ENCODE data around the gene RASA4B.
"Not testable (repeated sequence)": the region's sequence is repeated elsewhere in the genome, so short reads cannot be mapped to it uniquely, and the experiment has no call there.

RASA4B gene

DNA sequence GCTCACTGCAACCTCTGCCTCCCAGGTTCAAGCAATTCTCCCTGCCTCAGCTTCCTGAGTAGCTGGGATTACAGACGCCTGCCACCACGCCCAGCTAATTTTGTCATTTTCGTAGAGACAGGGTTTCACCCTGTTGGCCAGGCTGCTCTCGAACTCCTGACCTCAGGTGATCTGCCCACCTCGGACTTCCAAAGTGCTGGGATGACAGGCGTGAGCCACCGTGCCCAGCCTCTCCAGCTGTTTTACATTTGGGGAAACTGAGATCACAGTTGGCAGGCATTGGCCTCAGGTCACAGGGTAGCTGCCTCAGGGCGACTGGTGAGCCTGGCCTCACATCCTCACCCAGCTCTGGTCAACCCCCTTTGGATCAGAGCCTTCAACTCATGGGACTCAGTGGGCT is 7.0 kb downstream of the RASA4B start:
- not testable (repeated sequence) for DNase-seq

DNA sequence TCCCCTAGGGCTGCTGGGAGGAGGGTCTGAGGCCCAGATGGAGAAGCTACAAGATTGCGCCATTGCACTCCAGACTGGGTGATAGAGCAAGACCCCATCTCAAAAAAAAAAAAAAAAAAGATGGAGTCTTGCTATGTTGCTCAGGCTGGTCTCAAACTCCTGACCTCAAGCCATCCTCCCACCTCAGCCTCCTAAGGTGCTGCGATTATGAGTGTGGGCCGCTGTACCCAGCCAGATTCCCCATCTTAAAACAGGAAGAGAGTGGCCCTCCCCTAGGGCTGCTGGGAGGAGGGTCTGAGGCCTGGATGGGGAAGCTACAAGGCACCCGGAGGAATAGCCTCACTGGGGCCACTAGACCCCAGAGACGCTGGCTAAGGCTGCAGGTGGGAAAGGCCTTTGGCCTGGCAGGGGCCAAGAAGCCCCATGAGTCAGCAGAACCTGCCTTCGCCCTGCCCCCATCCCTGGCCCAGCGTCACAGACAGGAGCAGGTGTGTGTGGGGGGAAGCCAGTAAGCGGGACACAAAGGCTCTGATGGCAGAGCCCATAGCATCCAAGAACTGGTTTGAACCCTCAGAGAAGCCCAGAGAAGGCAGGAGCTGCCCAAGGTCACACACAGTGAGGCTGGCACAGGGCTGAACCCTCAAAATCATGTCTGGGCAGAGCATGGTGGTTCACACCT is 10.0 kb downstream of the RASA4B start:
- DNase-seq, result not testable (repeated sequence)

DNA sequence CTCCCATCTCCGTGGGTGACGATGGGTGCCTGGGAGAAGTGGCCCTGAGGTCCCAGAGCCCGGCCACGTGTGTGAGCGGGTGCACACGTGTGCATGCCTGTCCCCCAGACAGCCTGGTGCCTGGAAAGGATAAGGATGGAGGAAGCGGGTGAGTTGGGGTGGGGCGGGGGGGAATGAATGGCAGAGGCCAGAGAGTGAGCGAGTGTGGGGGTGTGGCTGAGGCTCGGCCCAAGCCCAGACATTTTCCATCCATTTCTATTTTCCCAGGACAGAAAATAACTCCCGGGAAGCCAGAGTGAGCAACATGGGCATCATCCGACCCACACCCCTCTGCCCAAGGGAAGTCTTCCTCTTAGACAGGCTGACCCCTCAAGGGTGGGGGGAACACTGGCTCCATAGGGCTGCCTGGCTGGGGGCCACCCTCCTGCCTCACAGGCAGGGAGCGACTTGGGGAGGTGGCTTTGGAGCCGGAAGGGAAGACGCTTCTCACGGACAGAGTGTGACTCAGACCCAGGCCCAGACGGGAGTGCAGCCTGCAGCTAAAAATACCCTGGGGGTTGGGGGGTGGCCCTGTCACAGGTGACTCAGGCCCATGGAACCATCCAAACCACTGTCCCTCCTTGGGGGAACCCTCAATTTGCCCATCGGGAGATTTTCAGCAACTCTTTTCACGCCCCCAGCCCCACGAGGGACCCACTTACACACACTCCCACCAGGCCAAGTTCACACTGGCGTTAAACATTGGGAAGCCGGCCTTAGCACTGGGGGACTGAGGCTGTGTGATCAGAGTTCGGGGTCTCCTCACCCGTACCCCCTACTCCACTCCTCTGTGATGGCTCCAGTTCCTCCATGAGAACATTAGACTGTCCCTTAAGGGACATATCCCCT is 12.0 kb downstream of the RASA4B start:
- not testable (repeated sequence) for DNase-seq

DNA sequence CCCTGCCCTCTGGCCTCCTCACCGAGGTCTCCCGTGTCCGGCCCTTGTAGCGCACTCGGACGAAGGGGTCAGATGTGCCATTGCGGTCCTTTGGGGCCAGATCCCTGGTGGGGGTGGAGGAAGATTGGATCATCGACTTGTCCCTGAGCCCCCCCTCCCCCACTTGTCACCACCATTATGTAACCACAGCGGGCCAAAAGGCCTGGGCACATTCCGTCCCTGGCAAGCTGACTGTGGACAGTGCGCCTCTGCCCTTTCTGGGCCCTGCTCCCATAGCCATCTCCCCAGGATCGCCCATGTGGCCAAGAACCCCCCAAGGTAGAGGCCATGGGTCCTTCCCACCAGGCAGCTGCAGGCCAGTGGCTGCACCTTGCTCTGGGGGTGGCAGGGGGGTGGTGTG is 14.4 kb downstream of the RASA4B start:
- DNase-seq, result not testable (repeated sequence)

DNA sequence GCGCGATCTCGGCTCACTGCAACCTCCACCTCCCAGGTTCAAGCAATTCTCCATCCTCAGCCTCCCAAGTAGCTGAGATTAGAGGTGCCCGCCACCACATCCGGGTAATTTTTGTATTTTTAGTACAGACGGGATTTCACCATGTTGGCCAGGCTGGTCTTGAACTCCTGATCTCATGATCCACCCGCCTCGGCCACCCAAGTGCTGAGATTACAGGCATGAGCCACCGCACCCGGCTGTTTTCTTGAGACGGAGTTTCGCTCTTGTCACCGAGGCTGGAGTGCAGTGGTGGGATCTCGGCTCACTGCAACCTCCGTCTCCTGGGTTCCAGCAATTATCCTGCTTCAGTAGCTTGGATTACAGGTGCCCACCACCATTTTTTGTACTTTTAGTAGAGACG is 19.3 kb downstream of the RASA4B start:
- DNase-seq, result not testable (repeated sequence)

DNA sequence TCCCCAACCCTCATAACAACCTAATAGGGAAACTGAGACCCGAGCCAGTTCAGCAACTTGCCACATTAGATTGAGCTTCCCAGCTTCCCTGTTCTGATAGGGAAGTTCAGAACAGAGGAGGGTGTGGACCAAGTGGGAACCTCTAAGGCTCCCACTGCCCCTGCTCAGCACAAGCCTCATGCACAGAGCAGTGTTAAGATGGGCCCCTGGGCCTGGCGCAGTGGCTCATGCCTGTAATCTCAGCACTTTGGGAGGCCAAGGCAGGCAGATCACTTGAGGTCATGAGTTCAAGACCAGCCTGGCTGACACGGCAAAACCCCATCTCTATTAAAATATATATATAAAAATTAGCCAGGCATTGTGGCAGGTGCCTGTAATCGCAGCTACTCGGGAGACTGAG is 20.3 kb downstream of the RASA4B start:
- not testable (repeated sequence) for DNase-seq

DNA sequence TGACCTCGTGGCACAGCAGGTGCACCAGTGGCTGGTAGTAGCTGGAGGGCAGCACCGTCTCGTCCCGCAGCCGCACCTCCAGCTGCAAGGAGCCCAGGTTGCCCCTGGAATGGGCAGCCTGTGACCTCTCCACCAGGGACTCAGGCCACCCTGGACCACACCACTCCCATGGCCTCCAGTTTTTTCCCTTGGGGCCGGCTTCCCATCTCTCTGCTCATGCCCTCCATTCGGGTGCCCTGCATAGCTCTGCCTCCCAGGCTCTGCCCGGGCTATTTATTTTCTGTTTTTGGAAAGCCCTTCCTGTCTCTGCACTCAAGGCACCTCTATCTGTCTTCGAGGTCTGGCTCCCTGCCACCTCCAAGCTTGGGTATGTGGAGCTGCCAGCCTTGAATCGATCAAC is 20.7 kb downstream of the RASA4B start:
- not testable (repeated sequence) for DNase-seq

DNA sequence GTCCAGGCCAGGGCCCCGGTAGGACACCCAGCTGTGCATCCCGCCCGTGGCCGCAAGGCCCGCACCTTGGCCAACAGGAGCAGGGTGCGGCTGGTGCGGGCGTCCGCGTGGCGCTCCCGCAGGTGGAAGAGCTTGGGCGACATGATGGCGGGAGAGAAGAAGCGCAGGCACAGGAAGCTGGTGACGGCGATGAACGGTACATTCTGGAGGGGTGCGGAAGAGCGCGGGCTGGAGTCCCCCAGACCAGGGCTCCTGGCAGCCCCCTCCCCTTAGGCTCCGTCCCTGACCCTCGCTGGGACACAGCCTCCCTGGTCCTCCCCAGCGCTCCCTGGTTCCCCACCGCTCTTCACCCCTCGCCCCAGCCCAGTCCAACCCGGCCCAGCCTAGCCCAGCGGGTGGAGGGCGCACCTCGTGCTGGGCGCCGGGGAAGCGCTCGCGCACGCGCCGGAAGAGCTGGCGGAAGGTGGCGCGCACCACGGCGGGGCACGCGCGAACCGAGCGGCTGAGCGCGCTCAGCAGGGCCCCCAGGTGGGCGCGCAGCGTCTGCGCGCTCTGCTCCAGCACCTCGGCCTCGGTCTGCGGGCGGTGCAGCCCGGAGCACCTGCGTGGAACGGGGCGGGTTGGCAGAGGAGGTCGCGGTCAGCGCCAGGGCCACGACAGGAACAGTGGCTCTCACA is 23.0 kb downstream of the RASA4B start:
- not testable (repeated sequence) for DNase-seq

DNA sequence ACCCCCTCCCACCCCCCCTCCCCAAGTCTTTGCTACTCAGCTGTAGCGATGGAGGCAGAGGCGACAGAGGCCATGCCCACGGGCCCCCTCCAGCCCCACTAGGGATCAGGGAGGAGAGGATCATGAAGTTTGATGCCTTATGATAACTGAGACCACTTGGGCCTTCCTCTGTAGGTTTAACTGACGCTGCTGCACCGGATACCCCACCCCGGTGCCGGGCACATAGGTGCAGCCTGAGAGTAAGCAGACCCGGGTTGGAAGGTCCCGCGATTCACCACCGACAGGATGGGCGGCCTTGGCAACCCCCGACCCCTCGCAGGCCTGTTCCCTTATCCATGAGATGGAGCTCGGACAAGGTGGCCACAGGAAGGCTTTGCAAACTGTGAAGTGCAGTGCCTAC is 23.6 kb downstream of the RASA4B start:
- DNase-seq, result not testable (repeated sequence)

DNA sequence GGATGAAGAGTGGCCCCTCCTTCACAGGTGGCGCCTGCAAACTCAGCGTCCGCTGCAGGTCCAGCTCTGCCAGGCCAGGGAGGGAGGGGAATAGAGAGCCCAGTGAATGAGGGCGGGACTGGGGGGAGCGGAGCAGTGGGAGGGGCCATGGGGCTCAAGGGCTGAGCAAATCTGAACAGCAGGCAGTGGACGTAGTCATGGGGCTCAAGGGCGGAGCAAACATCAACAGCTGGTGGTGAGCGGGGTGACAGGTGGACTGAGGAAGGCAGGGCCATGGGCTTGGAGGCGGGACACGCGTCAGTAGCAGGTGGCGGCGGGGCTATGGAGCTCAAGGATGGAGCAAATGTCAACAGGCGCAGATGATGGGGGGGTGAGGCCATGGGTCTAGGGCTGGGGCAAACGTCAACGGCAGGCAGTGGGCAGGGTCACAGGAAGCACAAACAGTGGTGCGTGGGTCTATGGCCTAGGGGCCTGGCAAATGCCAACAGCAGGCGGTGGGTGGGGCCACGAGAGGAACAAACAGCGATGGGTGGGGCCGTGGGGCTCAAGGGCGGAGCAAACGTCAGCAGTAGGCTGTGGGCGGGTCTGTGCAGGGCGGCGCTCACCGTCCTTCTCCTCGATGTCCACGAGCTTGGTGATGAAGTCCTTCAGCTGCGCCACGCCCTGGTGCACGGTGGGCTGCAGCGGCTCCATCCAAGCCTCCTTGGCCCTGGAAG is 24.2 kb downstream of the RASA4B start:
- not testable (repeated sequence) for DNase-seq

DNA sequence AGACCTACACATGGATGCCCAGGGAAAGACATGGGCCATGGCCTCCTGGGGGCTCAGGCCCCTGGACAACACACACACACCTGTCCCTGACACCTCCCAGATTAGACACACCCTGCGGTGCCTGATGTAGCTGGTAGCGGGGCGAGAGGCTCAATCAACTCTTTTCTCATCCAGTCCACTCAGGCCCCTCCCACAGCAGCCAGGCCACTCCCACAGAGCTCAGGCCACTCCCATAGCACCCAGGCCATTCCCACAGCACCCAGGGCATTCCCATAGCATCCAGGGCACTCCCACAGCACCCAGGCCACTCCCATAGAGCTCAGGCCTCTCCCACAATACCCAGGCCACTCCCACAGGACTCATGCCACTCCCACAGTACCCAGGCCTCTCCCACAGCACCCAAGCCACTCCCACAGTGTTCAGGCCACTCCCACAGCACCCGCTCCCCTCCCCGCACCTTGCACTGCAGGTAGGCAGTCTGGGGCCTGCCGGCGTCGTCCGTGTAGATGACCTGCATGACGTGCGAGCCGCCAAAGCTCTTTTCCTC is 27.0 kb downstream of the RASA4B start:
- DNase-seq, result not testable (repeated sequence)

DNA sequence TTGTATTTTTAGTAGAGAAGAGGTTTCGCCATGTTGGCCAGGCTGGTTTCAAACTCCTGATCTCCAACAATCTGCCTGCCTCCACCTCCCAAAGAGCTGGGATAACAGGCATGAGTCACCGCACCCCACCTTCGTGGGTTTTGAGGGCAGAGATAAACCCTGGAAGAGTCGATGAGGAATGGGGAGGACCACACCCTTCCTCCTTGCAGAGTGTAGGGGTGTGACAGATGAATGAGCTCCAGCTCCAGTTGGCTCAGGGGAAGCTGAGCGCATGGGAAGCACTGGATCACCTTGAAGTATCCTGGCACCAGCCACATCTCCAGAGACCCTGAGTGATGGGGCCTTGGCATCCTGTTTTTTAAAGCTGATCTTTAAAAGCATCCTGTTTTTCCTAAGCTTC is 33.3 kb downstream of the RASA4B start:
- DNase-seq, result not testable (repeated sequence)

DNA sequence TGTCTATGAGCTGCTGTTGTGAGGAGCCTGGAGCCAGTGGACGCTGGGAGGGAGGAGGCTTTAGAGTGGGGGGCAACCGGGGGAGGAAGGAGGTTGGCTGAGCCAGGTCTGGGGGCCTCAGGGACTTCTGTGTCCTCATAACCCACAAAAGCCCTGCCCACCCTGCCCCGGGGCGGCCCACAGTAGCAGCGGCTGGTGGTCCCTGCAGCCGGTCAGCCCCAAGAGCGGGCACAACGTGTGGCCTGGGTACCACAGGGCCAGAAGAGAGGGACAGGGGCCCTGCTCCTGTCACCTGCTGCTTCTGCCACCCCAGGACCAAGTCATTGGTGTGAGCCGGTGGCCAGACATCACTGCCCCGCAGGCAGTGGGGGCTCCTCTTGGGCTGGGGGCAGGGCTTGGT is 35.6 kb downstream of the RASA4B start:
- not testable (repeated sequence) for DNase-seq

DNA sequence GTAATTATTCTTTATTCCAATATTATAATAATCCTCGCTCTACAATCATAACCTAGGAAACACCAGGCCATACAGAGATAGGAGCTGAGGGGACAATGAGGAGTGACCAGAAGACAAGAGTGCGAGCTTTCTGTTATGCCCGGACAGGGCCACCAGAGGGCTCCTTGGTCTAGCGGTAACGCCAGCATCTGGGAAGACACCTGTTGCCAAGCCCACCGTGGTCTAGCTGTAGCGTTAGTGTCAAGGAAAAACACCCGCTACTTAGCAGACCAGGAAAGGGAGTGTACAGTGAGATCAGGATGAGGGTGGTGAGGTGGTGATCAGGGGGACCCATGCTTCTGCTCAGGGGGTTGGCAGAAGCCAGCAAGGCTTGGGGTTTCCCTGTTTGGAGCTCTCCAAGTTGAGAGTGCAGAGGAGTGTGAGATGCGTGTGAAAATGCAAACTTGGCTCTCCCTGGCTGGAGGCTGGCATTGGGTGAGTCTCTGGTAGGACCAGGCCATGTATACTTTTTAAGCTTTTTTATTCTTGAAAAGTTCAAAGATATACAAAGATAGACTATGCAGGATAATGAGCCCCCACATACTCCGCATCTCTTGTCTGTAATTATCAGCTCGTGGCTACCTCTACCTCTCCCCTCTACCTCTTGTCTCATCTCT is 37.5 kb downstream of the RASA4B start:
- not testable (repeated sequence) for DNase-seq

DNA sequence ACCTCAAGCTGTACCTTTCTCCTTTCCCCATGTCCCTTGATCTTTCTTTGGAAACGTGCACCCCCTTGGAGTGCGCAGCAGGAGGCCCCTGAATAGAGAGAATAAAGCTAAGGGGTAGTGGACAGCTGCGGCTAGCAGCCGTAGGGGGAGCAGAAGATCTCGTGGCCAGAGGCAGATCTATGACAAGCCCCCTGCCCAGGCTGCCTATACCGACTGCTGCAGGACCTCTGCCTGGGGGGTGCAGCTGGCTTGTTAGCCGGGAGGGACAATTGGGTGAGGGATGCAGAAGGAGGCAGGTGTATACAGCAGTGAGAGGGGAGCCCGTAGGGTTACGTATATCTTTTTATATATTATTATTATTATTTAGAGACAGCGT is 38.4 kb downstream of the RASA4B start:
- DNase-seq, result not testable (repeated sequence)

DNA sequence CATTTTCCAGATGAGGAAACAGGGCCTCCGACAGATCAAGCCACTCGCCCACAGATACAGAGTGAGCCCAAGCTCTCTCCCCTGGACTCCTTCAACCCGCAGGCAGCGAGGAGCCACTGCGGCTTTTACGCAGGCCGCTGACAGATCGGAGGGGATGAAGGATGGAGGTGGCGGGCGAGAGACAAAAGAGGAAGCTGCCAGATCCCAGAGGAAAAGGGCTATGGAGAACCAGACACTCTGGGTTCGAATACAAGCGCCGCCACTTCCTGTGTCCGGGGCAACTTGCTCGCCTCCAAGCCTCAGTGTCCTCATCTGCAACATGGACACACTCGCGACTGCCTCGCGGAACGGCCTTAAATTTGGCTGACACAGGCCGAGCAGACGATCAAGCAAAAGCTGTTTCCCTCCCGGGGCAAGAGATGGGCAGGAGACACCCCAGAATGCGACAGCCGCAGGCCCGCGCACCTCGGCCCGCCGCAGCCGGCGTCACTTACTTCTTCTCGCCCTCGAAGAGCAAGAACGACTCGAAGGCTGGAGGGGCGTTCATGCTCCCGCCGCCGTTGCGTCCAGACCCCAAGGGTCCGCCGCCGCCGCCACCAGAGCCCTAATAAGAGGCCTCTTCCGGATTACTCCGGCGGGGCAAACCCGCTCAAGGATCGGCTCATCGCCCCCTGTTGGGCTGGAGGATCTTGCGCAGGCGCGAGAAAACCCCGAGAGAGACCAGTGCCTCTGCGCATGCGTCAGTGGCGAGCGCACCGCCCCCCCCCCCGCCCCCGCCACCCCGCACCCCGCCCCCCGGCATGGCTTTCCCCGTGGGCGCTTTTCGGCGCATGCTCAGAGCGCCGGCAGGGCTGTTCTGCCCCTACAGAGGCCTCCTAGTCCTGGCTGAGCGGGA is 39.0 kb downstream of the RASA4B start, which contains the start of gene POLR2J:
Gene POLR2J, minus strand, starts transcription at position 609 of the 895 bp plus-strand sequence. Its CDS starts 62 bp downstream, at position 547.
- DNase-seq, result not testable (repeated sequence)

DNA sequence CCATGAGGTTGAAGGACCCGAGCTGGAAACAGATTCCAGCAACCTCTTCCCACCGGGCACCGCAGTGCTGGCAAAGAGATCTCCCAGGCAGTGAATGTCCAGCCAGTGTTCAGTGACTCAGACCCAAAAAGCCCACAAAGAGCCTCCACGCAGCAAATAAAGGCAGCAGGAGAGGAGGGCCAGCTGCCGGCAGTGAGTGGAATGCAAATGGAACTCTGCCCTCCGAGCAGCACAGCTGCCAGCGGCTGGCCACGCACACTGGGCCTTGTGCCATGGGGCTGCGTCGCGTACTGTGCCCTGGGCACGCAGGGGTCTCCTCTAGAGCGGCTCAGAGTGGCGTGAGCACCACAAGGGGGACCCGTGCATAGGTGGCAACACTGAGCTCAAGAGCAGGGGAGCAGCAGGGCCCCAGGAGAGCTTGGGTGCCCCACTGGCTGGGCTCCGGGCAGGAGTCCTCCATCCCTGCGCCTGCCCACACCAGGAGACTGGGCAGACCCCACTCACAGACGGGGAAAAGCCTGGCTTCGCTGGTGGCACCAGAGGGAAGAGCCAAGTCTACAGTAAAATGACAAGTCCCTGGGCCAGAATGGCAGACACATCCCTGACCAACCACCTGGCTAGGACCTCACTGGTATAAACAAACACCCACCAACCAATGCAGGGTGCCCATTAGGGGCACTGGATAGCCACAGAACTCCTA is 42.7 kb downstream of the RASA4B start:
- not testable (repeated sequence) for DNase-seq

DNA sequence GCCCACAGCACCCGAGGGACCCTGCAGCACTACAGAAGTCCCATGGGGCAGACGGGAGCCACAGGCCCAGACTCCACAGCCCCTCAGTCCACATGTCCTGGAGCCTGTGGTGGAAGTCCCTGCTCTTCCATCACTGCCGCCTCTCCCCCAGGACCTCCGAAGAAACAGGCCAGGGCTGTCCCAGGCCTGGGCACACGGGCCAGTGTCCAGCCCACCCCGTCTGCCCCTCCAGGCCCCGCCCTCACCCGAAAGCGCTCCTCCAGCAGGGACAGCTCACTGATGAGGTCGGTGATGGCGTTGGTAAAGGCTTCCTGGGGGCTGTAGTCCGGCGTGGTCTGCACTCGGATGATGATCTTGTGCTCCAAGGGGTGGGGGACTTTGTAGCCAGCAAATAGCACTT is 43.5 kb downstream of the RASA4B start:
- DNase-seq, result not testable (repeated sequence)

DNA sequence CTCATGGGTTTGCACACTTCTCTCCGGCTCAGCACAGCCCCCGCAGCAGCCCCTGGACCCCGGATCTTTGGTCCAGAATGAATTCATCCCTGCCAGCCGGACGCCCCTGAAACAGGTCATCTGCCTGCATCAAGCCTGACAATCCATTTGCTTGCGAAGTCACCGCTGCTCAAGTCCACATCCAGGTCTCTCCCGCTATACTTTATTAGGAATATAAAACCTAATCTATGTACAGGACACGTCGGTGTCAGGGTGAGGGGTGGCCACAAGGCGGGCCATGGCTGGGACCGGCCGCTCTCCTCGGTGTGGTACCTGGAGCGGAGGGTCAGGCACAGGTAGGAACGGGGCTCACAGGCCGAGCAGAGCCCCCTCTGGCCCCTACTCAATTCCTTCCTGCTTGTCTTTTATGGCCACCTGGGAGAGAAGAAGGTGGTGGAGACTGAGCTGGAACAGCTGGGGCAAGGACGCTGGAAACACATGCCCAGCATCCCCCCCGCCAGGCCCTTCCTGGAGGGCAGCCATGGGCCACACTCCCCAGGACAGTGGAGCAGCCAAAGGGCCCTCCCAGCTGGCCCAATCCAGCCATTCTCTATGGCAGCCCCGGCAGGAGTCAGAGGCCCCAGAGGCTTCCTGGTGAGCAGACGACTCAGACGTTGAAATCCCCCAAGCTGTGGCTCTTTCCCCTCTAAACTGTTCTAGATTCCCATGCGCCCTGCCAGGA is 44.1 kb downstream of the RASA4B start:
- no peak for DNase-seq
